Effector CD4-positive, alpha-beta T cell (primary cell): ENCODE data around the gene EHHADH.

ENCODE experiments used
- DNase-seq: peaks from one replicate; pipeline ENCODE4 v3.0.0-alpha.2; 2020

Gene EHHADH

GRCh38 chr3:185195652-185196051, 58.2 kb downstream of the EHHADH start:
- DNase-seq = no peak

GRCh38 chr3:185188816-185189215, 65.0 kb downstream of the EHHADH start:
- no peak for DNase-seq

GRCh38 chr3:185187391-185187790, 66.5 kb downstream of the EHHADH start:
- DNase-seq = no peak

- no peak for DNase-seq
Measured at GRCh38 chr3:185176750-185177359, 77.0 kb downstream of the EHHADH start.

- no peak for DNase-seq
Measured at GRCh38 chr3:185175370-185175987, 78.4 kb downstream of the EHHADH start.

DNA sequence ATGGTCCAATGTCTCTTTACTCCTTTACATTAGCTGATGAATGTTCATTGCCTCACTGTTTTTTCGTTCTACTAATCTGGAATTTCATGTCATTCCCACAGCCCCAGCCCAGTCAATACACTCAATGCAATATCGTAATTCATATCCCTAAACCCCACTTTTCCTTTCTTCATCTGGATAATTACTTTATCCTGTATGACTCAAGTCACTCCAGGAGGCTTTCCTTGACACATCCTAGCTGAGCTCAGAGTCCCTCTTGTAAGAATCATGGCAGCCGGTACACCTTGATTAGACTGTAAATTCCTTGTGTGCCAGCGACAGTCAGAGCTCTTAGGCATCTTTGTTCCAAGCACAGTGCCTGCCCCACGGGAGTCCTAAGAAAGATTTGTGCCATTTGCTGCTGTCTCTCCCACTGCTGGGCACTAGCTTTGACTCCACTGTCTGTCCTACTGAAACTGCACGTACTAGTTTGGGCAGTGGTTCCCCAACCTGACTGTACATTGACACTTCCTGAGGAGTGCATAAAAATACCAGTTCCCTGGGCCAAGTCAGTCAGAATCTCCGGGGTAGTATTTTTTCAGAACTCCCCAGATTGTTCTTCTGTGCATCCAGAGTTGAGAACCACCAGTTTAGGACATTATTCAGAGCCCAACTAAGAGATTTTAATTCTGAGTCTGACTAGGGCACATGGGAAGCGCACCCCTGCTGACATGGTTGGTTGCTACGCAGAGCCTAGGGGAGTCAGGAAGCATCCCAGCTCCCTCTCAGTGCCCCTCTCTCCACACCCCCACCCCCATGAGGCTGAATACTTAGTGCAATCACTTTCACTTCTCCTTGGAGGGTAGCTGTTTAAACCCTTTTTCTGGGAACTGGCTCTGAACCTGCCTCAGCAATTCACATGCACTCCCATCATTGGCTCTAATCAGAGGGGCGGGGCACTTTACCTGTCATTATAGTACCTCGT, 81.5 kb downstream of the EHHADH start:
- no peak for DNase-seq

GRCh38 chr3:185164428-185165217, 89.2 kb downstream of the EHHADH start:
- DNase-seq = no peak

- no peak for DNase-seq
Measured at GRCh38 chr3:185162634-185163033, 91.2 kb downstream of the EHHADH start.

DNA sequence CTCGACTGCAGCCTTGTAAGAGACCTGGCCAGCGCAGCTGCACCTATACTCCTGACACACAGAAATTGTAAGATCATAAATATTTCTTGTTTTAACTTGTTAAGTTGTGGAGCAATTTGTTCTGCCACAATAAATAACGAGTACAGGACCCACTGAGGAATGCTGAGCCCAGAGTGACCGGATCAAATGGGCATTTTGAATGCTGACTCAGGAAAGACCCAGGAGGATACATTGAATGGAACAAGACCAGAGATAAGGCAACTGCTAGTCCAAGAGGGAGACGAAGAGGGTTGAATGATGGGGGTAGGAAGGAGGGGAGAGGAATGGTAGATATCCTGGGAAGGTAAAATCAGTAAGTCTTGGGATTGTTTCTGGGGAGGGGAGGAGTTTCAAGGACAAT, 92.1 kb downstream of the EHHADH start:
- DNase-seq = no peak

- DNase-seq = no peak
Measured at GRCh38 chr3:185157347-185157746, 96.5 kb downstream of the EHHADH start.

DNA sequence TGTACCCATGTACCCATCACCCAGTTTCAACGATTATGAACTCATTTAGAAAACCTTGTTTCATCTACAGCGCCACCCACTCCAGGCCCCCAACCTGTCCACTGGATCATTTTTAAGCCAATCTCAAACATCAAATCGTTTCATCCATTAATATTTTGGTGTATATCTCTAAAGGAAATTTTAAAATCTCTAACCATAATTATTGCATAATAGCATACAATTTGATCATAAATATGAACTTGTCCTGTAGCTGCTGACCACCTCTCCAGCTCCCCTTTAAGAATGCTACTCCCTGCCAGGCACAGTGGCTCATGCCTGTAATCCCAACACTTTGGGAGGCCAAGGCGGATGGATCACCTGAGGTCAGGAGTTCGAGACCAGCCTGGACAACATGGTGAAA, 98.2 kb downstream of the EHHADH start:
- DNase-seq = no peak

- DNase-seq = no peak
Measured at GRCh38 chr3:185153861-185154629, 99.8 kb downstream of the EHHADH start.

GRCh38 chr3:185153171-185153771, 100.6 kb downstream of the EHHADH start:
- DNase-seq = no peak

- DNase-seq = no peak
Measured at GRCh38 chr3:185152410-185153170, 101.3 kb downstream of the EHHADH start, which contains the start of gene C3orf70. C3orf70 (minus strand) TSS chr3:185153060; CDS start chr3:185152823, 237 bp downstream.

DNA sequence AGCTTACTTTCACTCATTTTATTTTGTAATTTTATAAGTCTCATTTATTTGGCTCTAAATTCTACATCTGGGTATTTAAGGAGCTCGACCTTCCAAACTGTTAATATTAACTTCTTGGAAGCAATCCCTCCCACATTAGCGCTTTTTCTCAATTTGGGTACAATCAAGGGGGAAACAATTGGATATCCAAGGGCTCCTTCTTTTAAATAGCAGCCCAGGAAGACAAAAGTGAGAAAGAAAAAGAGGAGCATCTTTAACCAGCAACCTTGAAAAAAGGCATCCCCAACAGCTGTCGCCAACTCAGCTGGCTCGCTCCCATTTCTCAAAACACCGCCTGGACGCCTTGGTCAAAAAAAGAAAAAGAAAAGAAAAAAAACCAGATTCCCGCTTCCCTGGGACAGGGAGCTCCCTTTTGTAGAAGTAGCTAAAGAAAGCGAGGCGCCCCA, 101.9 kb downstream of the EHHADH start:
- DNase-seq = no peak

DNA sequence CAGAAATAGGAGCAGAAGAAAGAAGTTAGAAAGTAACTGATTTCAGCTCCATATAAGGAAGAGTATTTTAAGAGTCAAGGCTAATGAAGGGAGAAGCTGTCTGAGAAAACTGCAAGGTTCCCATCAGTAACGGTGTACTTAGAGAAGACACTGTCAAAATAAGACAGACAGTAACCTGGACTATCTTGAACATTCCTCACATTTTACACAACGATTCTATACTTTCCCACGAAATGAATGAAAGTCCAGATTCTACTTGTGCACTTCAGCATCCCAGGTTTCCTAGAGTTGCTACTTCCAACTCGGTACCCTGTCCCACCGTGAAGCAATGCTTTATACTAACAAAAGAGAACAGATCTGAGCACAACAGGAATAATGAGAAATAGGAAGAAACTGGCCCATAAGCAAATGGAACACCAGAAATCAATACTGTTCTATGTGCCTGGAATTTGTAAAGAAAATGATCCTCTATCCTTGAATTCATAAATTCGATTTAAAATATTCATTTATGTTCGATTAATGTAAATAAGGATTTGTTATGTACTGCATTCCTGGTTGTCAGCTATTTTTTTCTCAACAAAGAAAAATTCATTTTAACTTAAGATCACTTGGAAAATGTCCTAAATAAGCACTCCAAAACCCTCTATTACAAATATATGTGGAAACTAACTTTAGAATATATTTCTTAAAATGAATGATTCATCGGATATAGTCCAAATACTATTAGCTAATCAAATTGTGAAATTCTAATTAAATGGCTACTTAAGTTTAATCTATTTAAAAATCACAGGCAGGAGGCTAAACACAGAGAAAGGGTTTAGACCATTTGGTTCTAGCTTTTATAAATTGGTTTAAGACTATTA, 102.5 kb downstream of the EHHADH start:
- DNase-seq = no peak

DNA sequence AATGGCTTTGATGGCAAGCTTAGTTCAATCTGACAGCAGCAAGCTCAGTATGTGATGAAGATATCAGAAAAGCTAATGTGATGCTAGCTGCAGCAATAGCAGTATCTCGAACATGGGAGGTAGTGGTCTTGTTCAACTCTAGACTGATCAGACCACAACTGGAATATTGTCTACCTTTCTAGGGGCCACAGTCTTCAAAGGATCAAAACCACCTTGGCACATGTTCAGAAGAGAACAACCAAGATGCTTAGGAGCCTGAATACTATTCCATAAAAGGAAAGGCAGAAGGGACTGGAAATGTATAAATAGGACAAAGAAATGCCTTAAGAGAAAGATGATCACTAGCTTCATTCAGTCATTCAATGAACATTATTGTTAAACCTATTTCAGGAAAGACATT, 103.3 kb downstream of the EHHADH start:
- no peak for DNase-seq

- DNase-seq = no peak
Measured at GRCh38 chr3:185149591-185149990, 104.3 kb downstream of the EHHADH start.

- no peak for DNase-seq
Measured at GRCh38 chr3:185145511-185145910, 108.3 kb downstream of the EHHADH start.

GRCh38 chr3:185144784-185145183, 109.1 kb downstream of the EHHADH start:
- no peak for DNase-seq
